ENCODE data around the gene PDCD10. TPM values are rescaled to one million over a fixed set of nuclear protein-coding genes. Genes with fewer than 3 reads are reported as not detected.

The PDCD10 gene
- total RNA-seq, 6 donors from 2014 or later, result 38.8 to 115 (median 55.9) TPM

DNA sequence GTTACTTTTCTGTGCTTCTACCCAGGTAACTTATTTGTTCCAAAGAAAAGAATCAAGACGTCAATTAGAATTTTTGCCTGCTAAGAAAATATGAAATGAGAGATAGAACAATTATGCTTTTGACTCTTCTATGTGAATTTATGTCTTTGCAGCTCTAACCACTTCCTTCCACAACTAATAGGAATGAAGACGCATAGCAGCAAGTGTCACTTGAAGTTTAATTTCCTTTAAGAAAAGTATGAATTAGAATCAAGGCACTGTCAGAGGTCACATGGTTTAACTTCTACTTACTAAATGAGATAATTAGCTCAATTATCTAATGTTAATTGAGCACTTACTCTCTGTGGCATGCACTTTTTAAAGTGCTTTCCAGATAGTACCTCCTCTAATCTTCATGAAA lies 84.2 kb downstream of the PDCD10 start:
- ATAC-seq (ENCODE audit: low FRiP score in 2 of 2) (no peak), DNase-seq (no peak)
- Histone ChIP-seq H3K27ac (no peak overlapping the region), H3K4me1 (peaks cover 0 to 4% (median 0%) of the 10 kb centered on the region in 4 donors), H3K9me3 (no peaks in the 10 kb centered on the region), H3K4me3 (no peak overlapping the region), H3K36me3 (no peaks in the 10 kb centered on the region), H3K27me3 (no peaks in the 10 kb centered on the region)
- 64 to 71% methylated on average over 2 of the region's 2 CpGs for WGBS, 2 donors
- TF ChIP-seq POLR2AphosphoS5 (IDR thresholded peaks at IDR 0.05) (no peak), POLR2A (IDR thresholded peaks at IDR 0.05) (no peak), EP300 (IDR thresholded peaks at IDR 0.05) (no peak)
- TF ChIP-seq, protein P1, sequence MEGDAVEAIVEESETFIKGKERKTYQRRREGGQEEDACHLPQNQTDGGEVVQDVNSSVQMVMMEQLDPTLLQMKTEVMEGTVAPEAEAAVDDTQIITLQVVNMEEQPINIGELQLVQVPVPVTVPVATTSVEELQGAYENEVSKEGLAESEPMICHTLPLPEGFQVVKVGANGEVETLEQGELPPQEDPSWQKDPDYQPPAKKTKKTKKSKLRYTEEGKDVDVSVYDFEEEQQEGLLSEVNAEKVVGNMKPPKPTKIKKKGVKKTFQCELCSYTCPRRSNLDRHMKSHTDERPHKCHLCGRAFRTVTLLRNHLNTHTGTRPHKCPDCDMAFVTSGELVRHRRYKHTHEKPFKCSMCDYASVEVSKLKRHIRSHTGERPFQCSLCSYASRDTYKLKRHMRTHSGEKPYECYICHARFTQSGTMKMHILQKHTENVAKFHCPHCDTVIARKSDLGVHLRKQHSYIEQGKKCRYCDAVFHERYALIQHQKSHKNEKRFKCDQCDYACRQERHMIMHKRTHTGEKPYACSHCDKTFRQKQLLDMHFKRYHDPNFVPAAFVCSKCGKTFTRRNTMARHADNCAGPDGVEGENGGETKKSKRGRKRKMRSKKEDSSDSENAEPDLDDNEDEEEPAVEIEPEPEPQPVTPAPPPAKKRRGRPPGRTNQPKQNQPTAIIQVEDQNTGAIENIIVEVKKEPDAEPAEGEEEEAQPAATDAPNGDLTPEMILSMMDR (IDR thresholded peaks at IDR 0.05), result no peak

DNA sequence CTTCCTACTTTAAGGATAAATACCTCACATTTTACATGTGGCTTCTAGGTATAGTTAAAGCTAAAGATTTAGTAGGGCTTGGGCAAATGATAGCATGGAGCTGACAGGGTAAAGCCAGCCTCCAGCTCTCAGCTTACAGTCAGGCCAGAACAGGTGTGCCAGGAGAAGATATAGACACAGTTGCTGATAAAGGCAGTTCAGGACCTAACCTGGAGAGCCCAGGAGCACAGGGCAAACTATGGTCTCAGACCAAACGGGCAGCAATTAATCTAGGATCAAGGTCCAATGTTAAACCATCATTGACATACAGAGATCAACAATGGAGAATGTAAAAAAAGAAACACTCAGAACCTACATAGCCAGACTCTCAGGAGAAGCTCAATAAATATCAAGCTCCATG lies 84.9 kb downstream of the PDCD10 start:
- ATAC-seq (ENCODE audit: low FRiP score in 2 of 2) (no peak), DNase-seq (no peak)
- H3K4me1 ChIP-seq, result peaks cover 0 to 4% (median 0%) of the 10 kb centered on the region in 4 donors
- TF ChIP-seq POLR2A (IDR thresholded peaks at IDR 0.05), result no peak
- TF ChIP-seq, protein P1 (IDR thresholded peaks at IDR 0.05), result no peak
- no peak for TF ChIP-seq POLR2AphosphoS5 (IDR thresholded peaks at IDR 0.05)
- TF ChIP-seq EP300 (IDR thresholded peaks at IDR 0.05), result no peak
- no peak overlapping the region for H3K4me3 ChIP-seq
- no peaks in the 10 kb centered on the region for H3K36me3 ChIP-seq
- no peaks in the 10 kb centered on the region for H3K9me3 ChIP-seq
- no peak overlapping the region for H3K27ac ChIP-seq
- 59 to 62% methylated on average over 1 of the region's 1 CpG for WGBS, 2 donors
- H3K27me3 ChIP-seq, result no peaks in the 10 kb centered on the region

- Histone ChIP-seq H3K4me3 (no peak overlapping the region), H3K36me3 (no peaks in the 10 kb centered on the region), H3K9me3 (peaks cover 0 to 6% (median 2%) of the 10 kb centered on the region in 4 donors), H3K27me3 (no peaks in the 10 kb centered on the region), H3K27ac (no peak overlapping the region), H3K4me1 (no peaks in the 10 kb centered on the region)
- TF ChIP-seq, protein P1 (IDR thresholded peaks at IDR 0.05), result no peak
- no peak for TF ChIP-seq POLR2AphosphoS5 (IDR thresholded peaks at IDR 0.05)
- TF ChIP-seq EP300 (IDR thresholded peaks at IDR 0.05), result no peak
- TF ChIP-seq POLR2A (IDR thresholded peaks at IDR 0.05), result no peak
- ATAC-seq (ENCODE audit: low FRiP score in 2 of 2) (no peak), DNase-seq (no peak)
- WGBS, 2 donors, result 68 to 76% methylated on average over 1 of the region's 1 CpG
Observed at GRCh38 chr3:167644611-167645010, 90.1 kb downstream of the PDCD10 start.

Small RNA genes lying within 50 kb of the gene (small RNA-seq; reads per million reads assigned to genes)
- gene HMGN1P8, result 0 reads per million in 4 donors

Other genes starting within 250 kb of the PDCD10 start
- gene WDR49, start 81.0 kb downstream of the PDCD10 start, total RNA-seq, result 10 to 100 TPM in 4 of 6 donors, 1 to 10 TPM in 2; 2.6 to 37.3 (median 11.8) TPM
- 1 to 10 TPM in 5 of 6 donors, under 1 TPM in 1; 0.89 to 7.9 (median 4.5) TPM for gene SERPINI1, start 829 bp upstream of the PDCD10 start, total RNA-seq